Immature natural killer cell (primary cell): ENCODE results near the gene AOPEP. TPM values are rescaled to one million over a fixed set of nuclear protein-coding genes. Genes with fewer than 3 reads are reported as not detected.

Experiments used
- DNase-seq, 3 donors: peaks; one replicate each; pipeline ENCODE4 v3.0.0; 2022; ENCODE audit warnings: mixed read lengths in 1 of 3
- H3K27ac Mint-ChIP-seq, 6 donors: one replicate each; pipeline ENCODE4 v1.8.0; 2020; ENCODE audit warnings: mixed read lengths in 6 of 6, mild to moderate bottlenecking in 5 of 6, inconsistent platforms in 4 of 6, moderate library complexity in 3 of 6
- H3K27me3 Mint-ChIP-seq, 3 donors: one replicate each; pipeline ENCODE4 v1.8.0; 2020 to 2021; ENCODE audit warnings: low read depth in 3 of 3, mild to moderate bottlenecking in 3 of 3, mixed read lengths in 3 of 3, moderate library complexity in 3 of 3, inconsistent platforms in 1 of 3
- H3K36me3 Mint-ChIP-seq, 3 donors: one replicate each; pipeline ENCODE4 v1.8.0; 2020; ENCODE audit warnings: mixed read lengths in 3 of 3, inconsistent platforms in 2 of 3, mild to moderate bottlenecking in 2 of 3
- H3K4me1 Mint-ChIP-seq, 2 donors: one replicate each; pipeline ENCODE4 v1.8.0; 2020; ENCODE audit warnings: inconsistent platforms in 2 of 2, mild to moderate bottlenecking in 2 of 2, mixed read lengths in 2 of 2, moderate library complexity in 1 of 2
- H3K4me3 Mint-ChIP-seq, 5 donors: one replicate each; pipeline ENCODE4 v1.8.0; 2020; ENCODE audit warnings: mild to moderate bottlenecking in 5 of 5, mixed read lengths in 5 of 5, inconsistent platforms in 3 of 5, moderate library complexity in 3 of 5
- H3K9me3 Mint-ChIP-seq, 6 donors: one replicate each; pipeline ENCODE4 v1.8.0; 2020; ENCODE audit warnings: mild to moderate bottlenecking in 6 of 6, mixed read lengths in 6 of 6, inconsistent platforms in 4 of 6, moderate library complexity in 3 of 6
- polyA plus RNA-seq, 3 donors: library from polyadenylated mRNA; unstranded; fragments of 300-500 nt; fragmentation: Illumina TruSeq; gene quantifications; one replicate each; pipeline ENCODE4 v1.2.3, GENCODE V29; 2021

The AOPEP gene
- polyA plus RNA-seq, 3 donors from 2014 or later, result 4.1 to 6.5 (median 5.2) TPM

DNA sequence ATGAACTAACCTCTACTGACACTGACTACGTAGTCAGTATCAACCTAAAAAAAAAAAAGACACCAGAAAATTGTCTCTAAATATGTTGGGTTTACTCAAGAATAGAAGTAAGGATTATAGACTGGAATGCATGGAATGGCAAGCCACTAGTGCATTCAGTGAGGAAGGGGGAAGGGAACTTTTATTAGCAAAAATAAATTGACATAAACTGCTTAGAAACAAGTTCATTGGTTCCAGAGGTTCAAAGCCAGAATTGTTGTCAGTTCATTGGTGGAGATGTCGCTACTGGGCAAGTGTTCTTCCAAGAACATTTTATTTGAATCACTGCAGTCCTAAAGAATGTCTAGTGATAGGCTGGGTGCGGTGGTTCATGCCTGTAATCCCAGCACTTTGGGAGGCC lies 26.1 kb upstream of the AOPEP start:
- DNase-seq, result no peak
- H3K36me3 Mint-ChIP-seq, result no peaks in the 10 kb centered on the region
- no peak overlapping the region for H3K4me3 Mint-ChIP-seq
- no peaks in the 10 kb centered on the region for H3K9me3 Mint-ChIP-seq
- no peak overlapping the region for H3K27ac Mint-ChIP-seq
- peaks cover 1 to 6% (median 3%) of the 10 kb centered on the region in 3 donors for H3K27me3 Mint-ChIP-seq
- H3K4me1 Mint-ChIP-seq, result no peaks in the 10 kb centered on the region

GRCh38 chr9:94703488-94704140 lies 22.9 kb upstream of the AOPEP start:
- H3K27me3 Mint-ChIP-seq, result peaks cover 1 to 2% (median 1%) of the 10 kb centered on the region in 3 donors
- H3K4me3 Mint-ChIP-seq, result no peak overlapping the region
- DNase-seq, result no peak
- no peaks in the 10 kb centered on the region for H3K36me3 Mint-ChIP-seq
- no peaks in the 10 kb centered on the region for H3K4me1 Mint-ChIP-seq
- H3K9me3 Mint-ChIP-seq, result no peaks in the 10 kb centered on the region
- H3K27ac Mint-ChIP-seq, result no peak overlapping the region

DNA sequence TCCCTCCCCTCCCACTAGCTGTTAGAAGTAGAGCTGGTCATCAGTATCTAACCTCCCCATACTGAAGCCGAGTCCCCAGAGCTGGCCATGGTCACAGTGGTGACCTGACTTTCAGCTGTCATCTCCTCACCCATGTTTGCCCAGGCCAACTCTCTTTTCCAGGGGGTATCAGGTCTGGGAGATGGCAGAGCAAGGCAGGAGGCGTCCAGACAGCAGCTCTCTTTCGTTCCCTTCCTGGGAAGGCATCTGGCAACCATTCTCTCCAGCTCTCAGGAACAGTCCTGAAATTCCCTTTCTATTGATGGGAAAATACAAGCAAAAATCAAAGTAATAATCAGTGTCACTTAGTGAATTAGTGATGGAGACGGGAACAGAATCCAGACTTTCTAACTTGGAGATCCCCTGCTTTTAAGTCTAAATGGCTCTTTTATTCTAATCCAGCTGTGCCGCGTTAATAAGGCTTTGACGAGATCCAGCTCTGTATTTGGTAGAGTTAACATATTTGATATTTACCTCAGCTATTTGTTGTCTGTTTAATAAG lies 21.3 kb upstream of the AOPEP start:
- no peak overlapping the region for H3K4me3 Mint-ChIP-seq
- DNase-seq, result no peak
- no peaks in the 10 kb centered on the region for H3K36me3 Mint-ChIP-seq
- no peaks in the 10 kb centered on the region for H3K9me3 Mint-ChIP-seq
- peaks cover 0 to 1% (median 1%) of the 10 kb centered on the region in 3 donors for H3K27me3 Mint-ChIP-seq
- no peak overlapping the region for H3K27ac Mint-ChIP-seq
- H3K4me1 Mint-ChIP-seq, result no peaks in the 10 kb centered on the region

GRCh38 chr9:94706922-94707321 lies 19.6 kb upstream of the AOPEP start:
- H3K36me3 Mint-ChIP-seq, result no peaks in the 10 kb centered on the region
- H3K27me3 Mint-ChIP-seq, result peaks cover 1 to 2% (median 1%) of the 10 kb centered on the region in 3 donors
- no peak overlapping the region for H3K4me3 Mint-ChIP-seq
- H3K27ac Mint-ChIP-seq, result no peak overlapping the region
- DNase-seq, result no peak
- no peaks in the 10 kb centered on the region for H3K4me1 Mint-ChIP-seq
- no peaks in the 10 kb centered on the region for H3K9me3 Mint-ChIP-seq

DNA sequence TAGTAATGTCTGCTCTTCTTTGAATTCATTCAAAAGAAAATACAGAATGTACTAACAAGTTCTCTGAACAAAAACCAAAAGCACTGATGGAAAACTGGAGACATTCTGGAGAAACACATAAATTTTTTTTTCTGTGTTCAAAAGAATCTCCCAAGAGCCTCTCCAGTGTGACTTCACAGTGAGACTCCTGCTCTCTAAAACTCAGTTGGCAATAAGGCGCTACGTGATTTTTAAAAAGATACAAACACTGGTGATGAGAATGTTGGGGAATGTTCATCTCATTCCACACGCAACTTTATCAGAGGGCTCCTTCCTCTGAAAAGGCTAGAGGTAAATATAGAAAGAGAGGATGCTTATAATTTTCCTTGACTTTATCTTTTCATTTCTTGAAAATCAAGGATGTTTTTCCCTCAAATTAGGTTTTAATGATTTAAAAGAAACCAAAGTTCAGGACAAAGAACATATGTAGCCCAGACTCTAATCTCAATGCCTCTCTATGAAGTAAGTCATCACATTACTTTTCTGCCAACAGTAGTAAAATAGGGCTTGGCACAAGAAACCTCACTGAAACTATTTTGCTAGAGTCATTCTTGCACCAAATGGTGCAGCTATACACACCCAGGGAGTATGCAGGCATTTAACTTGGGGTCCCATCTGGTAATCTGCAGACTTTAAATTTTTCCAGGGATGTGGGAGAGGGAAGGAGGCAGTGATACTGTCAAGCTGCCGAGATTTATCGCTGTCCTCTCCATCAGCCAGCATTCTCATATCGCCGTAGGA lies 12.9 kb upstream of the AOPEP start:
- no peaks in the 10 kb centered on the region for H3K9me3 Mint-ChIP-seq
- no peaks in the 10 kb centered on the region for H3K4me1 Mint-ChIP-seq
- no peaks in the 10 kb centered on the region for H3K36me3 Mint-ChIP-seq
- H3K27ac Mint-ChIP-seq, result no peak overlapping the region
- H3K27me3 Mint-ChIP-seq, result peaks cover 2 to 9% (median 4%) of the 10 kb centered on the region in 3 donors
- H3K4me3 Mint-ChIP-seq, result no peak overlapping the region
- DNase-seq, result no peak

DNA sequence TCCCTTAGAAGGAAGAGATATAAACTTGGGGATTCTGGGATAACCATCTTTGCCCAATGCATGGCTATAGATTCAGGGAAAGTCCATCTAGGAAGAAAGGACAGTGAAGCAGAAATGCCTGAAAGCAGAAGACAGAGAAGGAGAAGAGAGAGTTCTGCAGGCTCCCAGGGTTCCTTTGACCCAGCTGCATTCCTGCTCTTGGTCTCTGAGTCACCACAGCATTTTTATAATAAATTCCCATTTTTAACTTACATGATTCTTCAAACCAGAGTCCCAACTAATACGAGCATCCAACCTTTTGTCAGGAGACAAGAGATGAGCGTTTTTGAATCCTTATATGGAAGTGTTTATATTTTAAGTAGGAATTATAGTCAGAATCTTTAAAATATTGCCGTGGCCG lies 12.0 kb upstream of the AOPEP start:
- Mint-ChIP-seq H3K4me3 (no peak overlapping the region), H3K9me3 (no peaks in the 10 kb centered on the region), H3K4me1 (no peaks in the 10 kb centered on the region), H3K27me3 (peaks cover 2 to 11% (median 4%) of the 10 kb centered on the region in 3 donors), H3K27ac (no peak overlapping the region), H3K36me3 (no peaks in the 10 kb centered on the region)
- DNase-seq, result no peak

GRCh38 chr9:94717761-94718160 lies 8.7 kb upstream of the AOPEP start:
- Mint-ChIP-seq H3K27ac (no peak overlapping the region), H3K27me3 (peaks cover under 1 to 9% (median 4%) of the 10 kb centered on the region in 3 donors), H3K4me1 (no peaks in the 10 kb centered on the region), H3K36me3 (no peaks in the 10 kb centered on the region), H3K4me3 (no peak overlapping the region), H3K9me3 (no peaks in the 10 kb centered on the region)
- DNase-seq, result no peak

DNA sequence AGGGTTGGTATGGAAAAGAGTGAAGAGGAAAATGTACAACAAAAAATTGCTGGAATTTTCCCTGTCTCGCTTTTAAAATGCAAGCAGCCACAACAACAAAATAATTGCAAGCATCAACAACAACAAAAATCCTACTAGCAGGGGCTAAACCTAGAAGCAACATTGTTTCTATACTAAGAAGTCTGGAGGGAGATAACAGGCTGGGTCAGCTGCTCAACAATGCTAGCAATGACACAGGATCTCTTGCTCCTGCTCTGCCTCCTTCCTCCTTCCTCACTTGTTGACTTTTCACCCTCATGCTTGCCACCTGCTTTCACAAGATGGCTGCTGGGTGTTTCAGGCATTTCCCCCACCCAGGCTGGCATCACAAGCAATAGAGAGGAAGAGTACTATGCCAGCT lies 7.6 kb upstream of the AOPEP start:
- no peak for DNase-seq
- H3K27ac Mint-ChIP-seq, result no peak overlapping the region
- no peak overlapping the region for H3K4me3 Mint-ChIP-seq
- H3K36me3 Mint-ChIP-seq, result peaks cover 0 to 5% (median 0%) of the 10 kb centered on the region in 3 donors
- no peaks in the 10 kb centered on the region for H3K9me3 Mint-ChIP-seq
- H3K27me3 Mint-ChIP-seq, result peaks cover 0 to 5% (median 2%) of the 10 kb centered on the region in 3 donors
- no peaks in the 10 kb centered on the region for H3K4me1 Mint-ChIP-seq

DNA sequence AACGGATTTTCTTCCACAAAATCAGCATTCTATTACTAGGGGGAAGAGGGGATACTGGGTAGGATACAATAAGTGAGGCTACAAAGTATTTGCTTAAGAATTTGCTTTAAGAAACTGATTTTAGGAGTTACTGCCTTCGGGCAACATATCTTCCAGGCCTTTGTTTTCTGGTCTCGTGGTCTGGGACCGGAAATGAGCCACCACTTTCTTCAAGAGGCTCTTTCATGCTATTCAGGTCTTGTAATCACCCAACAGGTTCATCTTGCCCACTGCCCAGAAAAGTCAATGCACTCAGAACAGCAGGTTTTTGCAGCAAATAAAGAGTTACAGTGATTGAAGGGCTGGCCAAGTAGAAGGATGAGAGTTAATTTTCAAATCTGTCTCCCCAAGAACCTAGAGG lies 6.6 kb upstream of the AOPEP start:
- Mint-ChIP-seq H3K4me3 (no peak overlapping the region), H3K27me3 (peaks cover 0 to 5% (median 0%) of the 10 kb centered on the region in 3 donors), H3K9me3 (no peaks in the 10 kb centered on the region), H3K4me1 (no peaks in the 10 kb centered on the region), H3K27ac (no peak overlapping the region), H3K36me3 (peaks cover 0 to 5% (median 0%) of the 10 kb centered on the region in 3 donors)
- DNase-seq, result no peak

- no peak overlapping the region for H3K4me3 Mint-ChIP-seq
- H3K9me3 Mint-ChIP-seq, result no peaks in the 10 kb centered on the region
- peaks cover 0 to 9% (median 0%) of the 10 kb centered on the region in 3 donors for H3K36me3 Mint-ChIP-seq
- DNase-seq, result no peak
- H3K27me3 Mint-ChIP-seq, result peaks cover 0 to 5% (median 0%) of the 10 kb centered on the region in 3 donors
- no peak overlapping the region for H3K27ac Mint-ChIP-seq
- peaks cover 0 to 2% of the 10 kb centered on the region in 2 donors for H3K4me1 Mint-ChIP-seq
Observed at GRCh38 chr9:94720846-94721549, 5.5 kb upstream of the AOPEP start.

- no peaks in the 10 kb centered on the region for H3K9me3 Mint-ChIP-seq
Observed at GRCh38 chr9:94721754-94722153, 4.7 kb upstream of the AOPEP start.

GRCh38 chr9:94725293-94725692 lies 1.2 kb upstream of the AOPEP start:
- Mint-ChIP-seq H3K4me1 (peaks cover 15 to 20% of the 10 kb centered on the region in 2 donors), H3K27ac (peak overlapping the region in 2 of 6 donors; percentile 3 to 26), H3K9me3 (no peaks in the 10 kb centered on the region), H3K4me3 (peak overlapping the region in 4 of 5 donors; percentile 7 to 46 (median 28)), H3K36me3 (peaks cover 0 to 13% (median 0%) of the 10 kb centered on the region in 3 donors), H3K27me3 (peaks cover 8 to 10% (median 9%) of the 10 kb centered on the region in 3 donors)
- DNase-seq, result no peak

More at GRCh38 chr9:94721754-94722153, 4.7 kb upstream of the AOPEP start:
- Mint-ChIP-seq H3K27me3 (peaks cover 5 to 11% (median 5%) of the 10 kb centered on the region in 3 donors), H3K27ac (no peak overlapping the region), H3K4me3 (no peak overlapping the region), H3K36me3 (peaks cover 0 to 9% (median 0%) of the 10 kb centered on the region in 3 donors), H3K4me1 (peaks cover 6 to 10% of the 10 kb centered on the region in 2 donors)
- DNase-seq, result no peak

GRCh38 chr9:94728719-94729118 lies 2.2 kb downstream of the AOPEP start:
- Mint-ChIP-seq H3K9me3 (no peaks in the 10 kb centered on the region), H3K27me3 (peaks cover 8 to 10% (median 9%) of the 10 kb centered on the region in 3 donors), H3K4me3 (no peak overlapping the region), H3K27ac (peak overlapping the region in 3 of 6 donors; percentile 14 to 80 (median 71)), H3K36me3 (peaks cover 0 to 8% (median 0%) of the 10 kb centered on the region in 3 donors), H3K4me1 (peaks cover 15 to 20% of the 10 kb centered on the region in 2 donors)
- DNase-seq, result no peak
